ENCODE results near the gene UBE2G2. TPM values are rescaled to one million over a fixed set of nuclear protein-coding genes. Genes with fewer than 3 reads are reported as not detected.

The UBE2G2 gene
- total RNA-seq, 1 experiment from 2014 or later = 147 TPM

GRCh38 chr21:44724926-44725325 is 76.7 kb downstream of the UBE2G2 start:
- POLR2A ChIA-PET = no interaction called here
- peaks cover 71% of the 10 kb centered on the region for H3K27me3 Mint-ChIP-seq (ENCODE audit: insufficient read depth, unreplicated experiment)
- BruUV-seq (replicated peaks) = no TSS peak
- CTCF ChIA-PET = interaction anchor here (0.6 kb wide), 1 partner anchor 237 kb away, joined by 3 read pairs; no protein-coding TSS in a partner anchor
- intact Hi-C loops (cut with micrococcal nuclease) = no loop called here
- no peak overlapping the region for H3K4me3 Mint-ChIP-seq (ENCODE audit: unreplicated experiment)
- H3K4me1 Mint-ChIP-seq (ENCODE audit: insufficient read depth, unreplicated experiment) = peaks cover 4% of the 10 kb centered on the region
- DNase-seq (ENCODE audit: unreplicated experiment) = no peak
- TF ChIP-seq, protein P1, sequence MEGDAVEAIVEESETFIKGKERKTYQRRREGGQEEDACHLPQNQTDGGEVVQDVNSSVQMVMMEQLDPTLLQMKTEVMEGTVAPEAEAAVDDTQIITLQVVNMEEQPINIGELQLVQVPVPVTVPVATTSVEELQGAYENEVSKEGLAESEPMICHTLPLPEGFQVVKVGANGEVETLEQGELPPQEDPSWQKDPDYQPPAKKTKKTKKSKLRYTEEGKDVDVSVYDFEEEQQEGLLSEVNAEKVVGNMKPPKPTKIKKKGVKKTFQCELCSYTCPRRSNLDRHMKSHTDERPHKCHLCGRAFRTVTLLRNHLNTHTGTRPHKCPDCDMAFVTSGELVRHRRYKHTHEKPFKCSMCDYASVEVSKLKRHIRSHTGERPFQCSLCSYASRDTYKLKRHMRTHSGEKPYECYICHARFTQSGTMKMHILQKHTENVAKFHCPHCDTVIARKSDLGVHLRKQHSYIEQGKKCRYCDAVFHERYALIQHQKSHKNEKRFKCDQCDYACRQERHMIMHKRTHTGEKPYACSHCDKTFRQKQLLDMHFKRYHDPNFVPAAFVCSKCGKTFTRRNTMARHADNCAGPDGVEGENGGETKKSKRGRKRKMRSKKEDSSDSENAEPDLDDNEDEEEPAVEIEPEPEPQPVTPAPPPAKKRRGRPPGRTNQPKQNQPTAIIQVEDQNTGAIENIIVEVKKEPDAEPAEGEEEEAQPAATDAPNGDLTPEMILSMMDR (IDR thresholded peaks at IDR 0.05; ENCODE audit: unreplicated experiment) = no peak
- H3K9me3 Mint-ChIP-seq (ENCODE audit: unreplicated experiment) = no peaks in the 10 kb centered on the region
- no peak overlapping the region for H3K27ac Mint-ChIP-seq (ENCODE audit: low read depth, unreplicated experiment)
- H3K36me3 Mint-ChIP-seq (ENCODE audit: insufficient read depth, unreplicated experiment) = peaks cover 6% of the 10 kb centered on the region

DNA sequence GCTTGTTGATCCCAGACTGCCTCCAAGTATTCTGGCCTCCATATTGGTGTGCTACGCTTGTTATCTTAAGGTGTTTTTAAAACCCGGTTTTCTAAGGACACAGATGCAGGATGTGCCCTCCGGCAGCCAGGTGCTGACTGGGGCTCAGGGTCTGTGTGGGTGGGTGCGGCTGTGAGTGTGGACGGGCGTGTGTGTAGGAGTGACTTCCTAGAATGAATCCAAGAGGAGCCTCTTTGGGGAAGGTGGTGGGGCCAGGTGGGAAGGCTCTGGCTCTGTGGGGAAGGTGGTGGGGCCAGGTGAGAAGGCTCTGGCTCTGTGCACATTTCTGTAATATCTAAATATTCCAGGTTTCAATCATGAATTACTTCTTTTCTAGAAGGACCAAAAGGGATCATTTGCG is 77.4 kb downstream of the UBE2G2 start:
- H3K27ac Mint-ChIP-seq (ENCODE audit: low read depth, unreplicated experiment) = no peak overlapping the region
- ChIA-PET CTCF (no interaction called here), POLR2A (no interaction called here)
- peaks cover 76% of the 10 kb centered on the region for H3K27me3 Mint-ChIP-seq (ENCODE audit: insufficient read depth, unreplicated experiment)
- BruUV-seq (replicated peaks) = no TSS peak
- intact Hi-C loops (cut with micrococcal nuclease) = no loop called here
- no peak for DNase-seq (ENCODE audit: unreplicated experiment)
- TF ChIP-seq, protein P1 (IDR thresholded peaks at IDR 0.05; ENCODE audit: unreplicated experiment) = no peak
- H3K4me1 Mint-ChIP-seq (ENCODE audit: insufficient read depth, unreplicated experiment) = peaks cover 4% of the 10 kb centered on the region
- H3K36me3 Mint-ChIP-seq (ENCODE audit: insufficient read depth, unreplicated experiment) = no peaks in the 10 kb centered on the region
- H3K9me3 Mint-ChIP-seq (ENCODE audit: unreplicated experiment) = no peaks in the 10 kb centered on the region
- H3K4me3 Mint-ChIP-seq (ENCODE audit: unreplicated experiment) = no peak overlapping the region

GRCh38 chr21:44723177-44724131 is 78.2 kb downstream of the UBE2G2 start:
- BruUV-seq (replicated peaks) = no TSS peak
- no peak for DNase-seq (ENCODE audit: unreplicated experiment)
- Mint-ChIP-seq H3K4me3 (ENCODE audit: unreplicated experiment) (no peak overlapping the region), H3K27me3 (ENCODE audit: insufficient read depth, unreplicated experiment) (peaks cover 81% of the 10 kb centered on the region), H3K9me3 (ENCODE audit: unreplicated experiment) (no peaks in the 10 kb centered on the region), H3K27ac (ENCODE audit: low read depth, unreplicated experiment) (no peak overlapping the region), H3K4me1 (ENCODE audit: insufficient read depth, unreplicated experiment) (peaks cover 4% of the 10 kb centered on the region), H3K36me3 (ENCODE audit: insufficient read depth, unreplicated experiment) (no peaks in the 10 kb centered on the region)
- CTCF ChIA-PET = interaction anchor here (0.8 to 1.1 kb wide), 2 partner anchors 19 to 70 kb away, joined by 3 to 4 read pairs; no protein-coding TSS in a partner anchor
- TF ChIP-seq, protein P1 (IDR thresholded peaks at IDR 0.05; ENCODE audit: unreplicated experiment) = no peak
- POLR2A ChIA-PET = interaction anchor here (0.6 kb wide), 1 partner anchor 754 kb away, joined by 3 read pairs; no protein-coding TSS in a partner anchor
- intact Hi-C loops (cut with micrococcal nuclease) = no loop called here

DNA sequence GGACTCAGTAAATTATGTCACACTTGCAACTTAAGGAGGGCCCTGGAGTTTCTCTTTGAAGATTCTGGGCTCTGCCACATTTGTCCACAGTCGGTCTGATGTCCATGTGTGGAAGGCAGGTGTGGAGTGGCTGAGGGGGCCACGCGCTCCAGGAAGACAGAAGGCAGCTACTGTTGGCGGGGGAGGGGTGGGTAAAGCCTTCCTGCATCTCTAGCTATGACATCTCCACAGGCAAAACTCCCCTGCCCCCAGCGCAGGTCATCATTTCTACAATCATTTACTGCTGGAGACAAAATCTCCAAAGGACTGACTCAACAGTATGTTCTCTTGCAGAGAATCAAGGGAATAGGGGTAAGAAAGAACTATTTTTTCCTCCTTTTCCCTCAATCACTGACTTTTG is 78.9 kb downstream of the UBE2G2 start:
- DNase-seq (ENCODE audit: unreplicated experiment) = no peak
- Mint-ChIP-seq H3K4me3 (ENCODE audit: unreplicated experiment) (no peak overlapping the region), H3K9me3 (ENCODE audit: unreplicated experiment) (no peaks in the 10 kb centered on the region), H3K27ac (ENCODE audit: low read depth, unreplicated experiment) (no peak overlapping the region), H3K4me1 (ENCODE audit: insufficient read depth, unreplicated experiment) (peaks cover under 1% of the 10 kb centered on the region), H3K36me3 (ENCODE audit: insufficient read depth, unreplicated experiment) (no peaks in the 10 kb centered on the region), H3K27me3 (ENCODE audit: insufficient read depth, unreplicated experiment) (peaks cover 81% of the 10 kb centered on the region)
- BruUV-seq (replicated peaks) = no TSS peak
- ChIA-PET POLR2A (interaction anchor here (0.6 kb wide), 1 partner anchor 754 kb away, joined by 3 read pairs; no protein-coding TSS in a partner anchor), CTCF (interaction anchor here (0.8 to 1.1 kb wide), 2 partner anchors 20 to 71 kb away, joined by 3 to 4 read pairs; no protein-coding TSS in a partner anchor)
- TF ChIP-seq, protein P1 (IDR thresholded peaks at IDR 0.05; ENCODE audit: unreplicated experiment) = no peak
- intact Hi-C loops (cut with micrococcal nuclease) = no loop called here
